ENCODE measurements around the gene SMIM1. TPM values are rescaled to one million over a fixed set of nuclear protein-coding genes. Genes with fewer than 3 reads are reported as not detected.
"Not testable (repeated sequence)": the region's sequence is repeated elsewhere in the genome, so short reads cannot be mapped to it uniquely, and the experiment has no call there.

Gene SMIM1
- total RNA-seq, 8 experiments from 2014 or later, result 0.87 to 5.2 (median 2.7) TPM

- no peak overlapping the region for H3K4me3 ChIP-seq
- H3K27ac ChIP-seq, result no peak overlapping the region
- peaks cover 0 to 3% of the 10 kb centered on the region in 2 donors for H3K4me1 ChIP-seq (replicated peaks in 1 of 2)
- in situ Hi-C loops (cut with MboI; ENCODE audit: low pct_unique_long_range_greater_than_20kb in 2 of 9, low sequenced_read_pairs in 9 of 9, unreplicated experiment in 9 of 9), result no loop called here
- 33 to 100% (median 94%) methylated on average over 1 to 19 of the region's 26 CpGs; no CpG with 5 or more reads in 2 of the 10 experiments for WGBS, 10 experiments
- no peak for ATAC-seq (replicated peaks in 6 of 8)
Observed at GRCh38 chr1:3787745-3788605, 15.4 kb downstream of the SMIM1 start.

- no peak for ATAC-seq (replicated peaks in 6 of 8)
- WGBS, 10 experiments, result 89 to 100% (median 95%) methylated on average over 1 to 11 of the region's 16 CpGs; no CpG with 5 or more reads in 3 of the 10 experiments
- H3K4me1 ChIP-seq (replicated peaks in 1 of 2), result peaks cover 9 to 12% of the 10 kb centered on the region in 2 donors
- no peak overlapping the region for H3K27ac ChIP-seq
- no peak overlapping the region for H3K4me3 ChIP-seq
- in situ Hi-C loops (cut with MboI; ENCODE audit: low pct_unique_long_range_greater_than_20kb in 2 of 9, low sequenced_read_pairs in 9 of 9, unreplicated experiment in 9 of 9), result no loop called here
Observed at GRCh38 chr1:3788756-3789420, 16.3 kb downstream of the SMIM1 start.

GRCh38 chr1:3789421-3790300 lies 17.1 kb downstream of the SMIM1 start:
- WGBS, 10 experiments, result 51 to 93% (median 87%) methylated on average over 1 to 25 of the region's 34 CpGs; no CpG with 5 or more reads in 2 of the 10 experiments
- Histone ChIP-seq H3K27ac (no peak overlapping the region), H3K4me1 (replicated peaks in 1 of 2) (peaks cover 16 to 20% of the 10 kb centered on the region in 2 donors), H3K4me3 (no peak overlapping the region)
- peak in 3 of 8 experiments; percentile 2 to 30 (median 25) for ATAC-seq (replicated peaks in 6 of 8)
- in situ Hi-C loops (cut with MboI; ENCODE audit: low pct_unique_long_range_greater_than_20kb in 2 of 9, low sequenced_read_pairs in 9 of 9, unreplicated experiment in 9 of 9), result no loop called here

GRCh38 chr1:3790500-3790923 lies 18.0 kb downstream of the SMIM1 start:
- H3K4me1 ChIP-seq (replicated peaks in 1 of 2), result peaks cover 23 to 28% of the 10 kb centered on the region in 2 donors
- peak overlapping the region in 1 of 2 donors; percentile 27 for H3K27ac ChIP-seq
- 78 to 84% (median 81%) methylated on average over 1 to 8 of the region's 12 CpGs; no CpG with 5 or more reads in 6 of the 10 experiments for WGBS, 10 experiments
- no peak overlapping the region for H3K4me3 ChIP-seq
- ATAC-seq (replicated peaks in 6 of 8), result peak in 5 of 8 experiments; percentile 24 to 63 (median 42)
- in situ Hi-C loops (cut with MboI; ENCODE audit: low pct_unique_long_range_greater_than_20kb in 2 of 9, low sequenced_read_pairs in 9 of 9, unreplicated experiment in 9 of 9), result no loop called here

- H3K4me3 ChIP-seq, result no peak overlapping the region
- no peak overlapping the region for H3K27ac ChIP-seq
- peaks cover 23 to 28% of the 10 kb centered on the region in 2 donors for H3K4me1 ChIP-seq (replicated peaks in 1 of 2)
- 80 to 100% (median 91%) methylated on average over 2 to 12 of the region's 18 CpGs; no CpG with 5 or more reads in 6 of the 10 experiments for WGBS, 10 experiments
- peak in 1 of 8 experiments; percentile 5 for ATAC-seq (replicated peaks in 6 of 8)
- in situ Hi-C loops (cut with MboI; ENCODE audit: low pct_unique_long_range_greater_than_20kb in 2 of 9, low sequenced_read_pairs in 9 of 9, unreplicated experiment in 9 of 9), result no loop called here
Observed at GRCh38 chr1:3790952-3791351, 18.4 kb downstream of the SMIM1 start.

- in situ Hi-C loops (cut with MboI; ENCODE audit: low pct_unique_long_range_greater_than_20kb in 2 of 9, low sequenced_read_pairs in 9 of 9, unreplicated experiment in 9 of 9), result no loop called here
- Histone ChIP-seq H3K4me3 (peak overlapping the region; percentile 63 to 92 (median 81)), H3K4me1 (replicated peaks in 1 of 2) (peaks cover 39% of the 10 kb centered on the region in 2 donors), H3K27ac (peak overlapping the region; percentile 34 to 80)
- WGBS, 10 experiments, result 0 to 36% (median 6%) methylated on average over 2 to 25 of the region's 53 CpGs; no CpG with 5 or more reads in 2 of the 10 experiments
- ATAC-seq (replicated peaks in 6 of 8), result peak in 1 of 8 experiments; percentile 25
Observed at GRCh38 chr1:3795453-3796214, 23.1 kb downstream of the SMIM1 start.

GRCh38 chr1:3796215-3797061 lies 23.9 kb downstream of the SMIM1 start, which contains the start of gene LRRC47:
TSS of gene LRRC47 (minus strand) at chr1:3796498. CDS start at chr1:3796476, 22 bp downstream.
- H3K27ac ChIP-seq, result peak within 1 kb of the TSS; percentile 34 to 80
- peak; percentile 97 to 99 (median 98) for ATAC-seq (replicated peaks in 6 of 8)
- in situ Hi-C loops (cut with MboI; ENCODE audit: low pct_unique_long_range_greater_than_20kb in 2 of 9, low sequenced_read_pairs in 9 of 9, unreplicated experiment in 9 of 9), result no loop called here
- H3K4me3 ChIP-seq, result peak within 1 kb of the TSS; percentile 63 to 92 (median 81)
- H3K4me1 ChIP-seq (replicated peaks in 1 of 2), result peaks cover 39 to 46% of the 10 kb centered on the region in 2 donors
- WGBS, 10 experiments, result 0 to 40% (median 6%) methylated on average over 3 to 30 of the region's 60 CpGs; no CpG with 5 or more reads in 2 of the 10 experiments

GRCh38 chr1:3799976-3800685 lies 27.6 kb downstream of the SMIM1 start:
- Histone ChIP-seq H3K4me3 (no peak overlapping the region), H3K4me1 (replicated peaks in 1 of 2) (peaks cover 18 to 24% of the 10 kb centered on the region in 2 donors), H3K27ac (peak overlapping the region; percentile 42 to 62)
- in situ Hi-C loops (cut with MboI; ENCODE audit: low pct_unique_long_range_greater_than_20kb in 2 of 9, low sequenced_read_pairs in 9 of 9, unreplicated experiment in 9 of 9), result no loop called here
- WGBS, 10 experiments, result 0 to 71% (median 66%) methylated on average over 1 to 4 of the region's 11 CpGs; no CpG with 5 or more reads in 4 of the 10 experiments
- peak in 3 of 8 experiments; percentile 13 to 29 (median 28) for ATAC-seq (replicated peaks in 6 of 8)

GRCh38 chr1:3800795-3801194 lies 28.2 kb downstream of the SMIM1 start:
- in situ Hi-C loops (cut with MboI; ENCODE audit: low pct_unique_long_range_greater_than_20kb in 2 of 9, low sequenced_read_pairs in 9 of 9, unreplicated experiment in 9 of 9); ATAC-seq (replicated peaks in 6 of 8); H3K27ac ChIP-seq; H3K4me3 ChIP-seq: not testable (repeated sequence)
- 17 to 100% (median 79%) methylated on average over 1 to 3 of the region's 3 CpGs; no CpG with 5 or more reads in 3 of the 10 experiments for WGBS, 10 experiments
- peaks cover 15 to 21% of the 10 kb centered on the region in 2 donors for H3K4me1 ChIP-seq (replicated peaks in 1 of 2)

- no peak for ATAC-seq (replicated peaks in 6 of 8)
- Histone ChIP-seq H3K27ac (no peak overlapping the region), H3K4me3 (no peak overlapping the region), H3K4me1 (replicated peaks in 1 of 2) (peaks cover 10 to 16% of the 10 kb centered on the region in 2 donors)
- in situ Hi-C loops (cut with MboI; ENCODE audit: low pct_unique_long_range_greater_than_20kb in 2 of 9, low sequenced_read_pairs in 9 of 9, unreplicated experiment in 9 of 9), result no loop called here
- 21 to 80% (median 70%) methylated on average over 1 to 19 of the region's 19 CpGs for WGBS, 10 experiments
Observed at GRCh38 chr1:3803905-3804626, 31.5 kb downstream of the SMIM1 start.

All from motor neuron (in vitro differentiated cells).